Measurements from ENCODE around the gene FBN2.
A peak's percentile ranks its signal among the peaks of the same experiment; 100 is the strongest.

The FBN2 gene

DNA sequence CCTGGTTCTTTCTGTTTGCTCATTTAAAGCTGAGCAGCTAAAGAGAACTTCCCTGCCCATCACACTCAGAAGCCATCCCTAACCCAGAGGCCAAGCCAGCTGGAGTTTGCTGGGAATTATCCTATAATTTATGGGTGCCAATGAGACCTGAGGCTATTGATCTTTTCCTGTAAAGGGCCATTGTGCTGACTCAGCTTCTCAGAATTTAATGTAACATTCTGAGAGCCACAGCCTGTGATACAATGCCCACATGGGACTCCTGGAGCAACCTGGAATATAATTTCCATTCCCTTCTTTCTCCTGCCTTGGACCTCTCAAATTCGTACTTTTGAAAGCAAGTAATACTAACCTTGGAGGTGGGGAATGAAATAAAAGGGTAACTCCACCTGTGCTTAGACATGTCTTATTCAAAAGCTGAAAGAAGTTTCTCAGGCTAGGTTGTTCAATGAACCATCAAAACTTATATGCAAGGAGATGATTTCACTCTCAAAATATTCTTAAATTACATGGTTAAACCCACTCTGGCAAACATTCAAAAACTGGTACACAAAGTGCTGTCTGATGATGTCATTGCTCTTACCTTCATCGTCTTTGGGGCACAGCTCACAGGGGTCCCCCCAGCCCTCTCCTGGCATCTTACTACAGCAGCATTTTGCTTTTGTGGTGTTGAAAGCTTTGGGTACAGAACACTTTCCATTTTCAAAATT lies 247.7 kb downstream of the FBN2 start:
- no peak for DNase-seq

DNA sequence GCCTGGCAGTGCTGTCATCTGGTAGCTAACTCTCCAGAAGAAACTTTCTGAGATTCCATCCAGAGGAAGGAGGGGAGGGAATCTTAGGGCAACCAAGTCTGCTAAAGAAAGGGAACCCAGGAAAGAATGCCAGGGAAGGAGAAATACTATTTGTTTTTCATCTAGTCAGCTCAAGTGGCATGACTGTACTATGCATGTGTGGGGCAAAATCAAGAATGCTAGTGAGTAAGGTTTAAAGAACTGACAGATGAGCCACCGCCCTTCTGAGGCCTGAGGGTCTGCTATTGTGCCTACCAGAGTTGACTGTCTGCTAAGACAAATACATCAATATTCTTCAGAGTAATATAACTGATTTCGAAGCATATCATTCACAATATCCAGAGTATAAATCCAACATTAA lies 250.3 kb downstream of the FBN2 start:
- DNase-seq = no peak

DNA sequence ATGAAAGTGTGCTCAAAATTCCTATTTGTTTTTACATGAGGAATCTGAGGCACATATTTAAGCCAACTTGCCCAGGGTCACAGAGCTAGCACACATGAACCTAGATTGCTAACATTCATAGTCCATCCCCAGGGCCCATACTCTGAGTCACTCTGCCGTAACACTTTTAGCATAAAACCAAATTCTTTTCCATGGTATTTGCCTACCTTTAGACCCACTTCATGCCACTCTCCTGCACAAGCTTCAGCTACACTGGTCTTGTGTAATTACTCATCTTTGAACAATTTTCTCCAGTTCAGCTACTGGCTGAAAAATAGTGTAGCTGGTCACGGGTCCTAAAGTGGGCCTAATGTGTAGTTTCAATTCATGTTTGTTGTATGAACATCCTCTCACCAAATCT lies 253.8 kb downstream of the FBN2 start:
- DNase-seq = no peak

DNA sequence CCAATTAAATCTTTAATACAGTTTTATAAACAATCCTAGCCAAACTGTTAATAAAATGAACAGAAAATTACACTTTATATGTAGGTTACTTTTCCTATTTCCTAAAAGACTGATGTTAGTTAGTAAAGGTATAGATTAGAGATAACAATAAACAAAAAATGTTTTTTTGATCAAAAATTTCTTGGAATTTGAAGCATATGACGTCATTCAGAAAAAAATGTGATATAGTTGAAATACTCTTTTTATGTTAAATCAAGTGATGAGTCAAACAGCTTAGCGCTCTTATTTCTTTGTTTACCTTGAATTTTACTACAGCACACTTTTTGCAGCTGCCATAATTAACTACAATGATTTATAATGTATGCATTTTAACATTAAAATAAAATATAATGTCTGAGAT lies 258.7 kb downstream of the FBN2 start:
- no peak for DNase-seq

DNA sequence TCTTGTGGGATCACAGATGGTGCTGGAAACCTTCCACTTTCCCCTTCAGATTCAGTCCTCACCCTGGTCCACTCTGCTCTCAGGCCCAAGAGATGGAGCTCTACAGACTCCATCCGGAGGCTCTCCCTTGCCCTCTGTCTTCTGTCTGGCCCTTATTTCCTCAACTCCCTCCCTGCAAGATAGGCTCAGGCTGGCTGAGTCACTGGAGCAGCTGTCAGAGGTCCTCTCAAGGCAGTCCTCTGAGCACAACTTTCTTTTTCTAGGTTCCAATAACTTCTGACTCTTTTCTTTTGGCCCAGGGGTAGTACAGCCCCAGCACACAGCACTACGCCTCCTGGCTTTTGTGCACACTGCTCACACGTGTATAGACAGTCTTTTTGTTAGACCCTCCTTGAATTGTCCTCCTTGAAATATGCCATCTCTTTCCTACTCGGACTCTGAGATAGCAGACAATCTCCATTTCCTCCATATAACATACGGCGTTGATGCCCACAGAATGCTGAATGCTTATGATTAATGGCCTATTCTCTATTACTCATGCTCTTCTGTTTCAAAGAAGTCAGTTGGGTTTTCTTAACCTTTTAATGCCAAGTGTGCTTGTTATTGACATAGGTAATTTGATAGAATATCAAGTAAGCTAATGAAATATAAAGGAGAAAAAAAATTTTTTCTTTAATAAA lies 261.4 kb downstream of the FBN2 start:
- DNase-seq = no peak

- DNase-seq = no peak
These were observed 263.6 kb downstream of the FBN2 start for GRCh38 chr5:128274441-128274840.

- no peak for DNase-seq
These were observed 264.3 kb downstream of the FBN2 start for GRCh38 chr5:128273736-128274135.

DNA sequence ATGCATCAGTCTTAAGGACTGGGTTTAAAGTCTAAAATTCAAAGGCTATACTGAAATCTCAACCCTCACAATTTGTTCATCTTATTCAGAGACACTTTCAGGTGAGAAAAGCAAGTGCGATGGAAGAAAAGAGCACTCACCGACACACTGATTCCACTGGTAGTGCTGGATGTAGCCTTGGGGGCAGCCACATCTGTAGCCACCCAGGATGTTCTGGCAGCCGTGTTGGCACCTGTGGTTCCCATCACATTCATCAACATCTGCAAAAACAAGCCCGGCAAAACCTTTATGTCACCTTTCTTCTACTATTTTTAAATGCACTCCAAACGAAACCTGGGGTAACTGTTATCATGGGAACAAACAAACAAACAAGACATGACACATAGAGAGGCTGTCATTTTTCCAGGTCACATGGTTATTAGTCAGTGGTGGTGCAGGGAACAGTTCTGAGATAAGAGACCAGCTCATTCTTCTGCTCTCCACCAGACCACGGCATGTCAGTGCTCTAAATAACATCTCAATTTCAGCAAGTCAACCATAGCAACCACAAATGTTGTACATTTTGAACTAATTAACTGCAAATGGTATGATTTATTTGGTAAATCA lies 266.1 kb downstream of the FBN2 start:
- DNase-seq = no peak

GRCh38 chr5:128271071-128271470 lies 267.0 kb downstream of the FBN2 start:
- DNase-seq = no peak

- DNase-seq = no peak
These were observed 273.3 kb downstream of the FBN2 start for GRCh38 chr5:128264564-128265360.

DNA sequence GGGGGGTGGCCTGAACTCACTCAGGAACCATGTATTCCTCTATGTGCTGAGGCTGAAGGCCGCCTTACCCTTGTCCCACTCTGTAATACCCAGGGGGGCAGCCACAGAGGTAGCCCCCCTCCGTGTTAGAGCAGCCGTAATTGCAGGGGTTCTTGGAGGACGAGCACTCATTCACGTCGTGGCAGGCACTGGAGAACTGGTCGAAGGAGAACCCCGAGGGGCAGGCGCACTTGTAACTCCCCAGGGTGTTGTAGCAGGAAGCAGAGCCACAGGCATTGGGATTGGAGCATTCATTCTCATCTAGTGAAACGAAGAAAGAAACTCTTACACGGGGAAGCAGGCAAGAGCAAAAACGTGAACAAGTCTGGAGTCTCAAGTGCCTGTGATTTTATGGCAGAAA lies 274.7 kb downstream of the FBN2 start:
- DNase-seq = no peak

GRCh38 chr5:128262911-128263310 lies 275.1 kb downstream of the FBN2 start:
- DNase-seq = peak; percentile 1

GRCh38 chr5:128259607-128260021 lies 278.4 kb downstream of the FBN2 start:
- DNase-seq = no peak

GRCh38 chr5:128258372-128258771 lies 279.7 kb downstream of the FBN2 start:
- no peak for DNase-seq

GRCh38 chr5:128257076-128257475 lies 281.0 kb downstream of the FBN2 start:
- no peak for DNase-seq

DNA sequence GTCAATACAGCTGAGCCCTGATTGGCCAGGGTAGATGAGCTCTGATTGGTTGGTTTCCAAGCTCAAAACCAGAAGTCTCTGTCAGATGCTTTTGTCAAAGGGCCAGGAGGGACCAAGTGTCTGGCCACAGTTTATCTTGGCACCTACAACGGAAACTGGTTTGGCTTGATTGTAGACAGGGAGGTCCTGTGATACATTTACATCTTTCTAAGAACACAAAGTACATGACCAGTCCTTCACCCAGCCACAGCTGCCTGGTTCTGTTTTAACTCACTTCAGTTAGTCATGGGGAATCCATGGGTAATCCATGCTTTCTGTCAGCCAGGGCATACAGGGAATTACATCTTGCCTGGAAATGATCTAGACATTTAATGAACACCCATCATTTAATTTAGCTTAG lies 283.3 kb downstream of the FBN2 start:
- DNase-seq = no peak

DNA sequence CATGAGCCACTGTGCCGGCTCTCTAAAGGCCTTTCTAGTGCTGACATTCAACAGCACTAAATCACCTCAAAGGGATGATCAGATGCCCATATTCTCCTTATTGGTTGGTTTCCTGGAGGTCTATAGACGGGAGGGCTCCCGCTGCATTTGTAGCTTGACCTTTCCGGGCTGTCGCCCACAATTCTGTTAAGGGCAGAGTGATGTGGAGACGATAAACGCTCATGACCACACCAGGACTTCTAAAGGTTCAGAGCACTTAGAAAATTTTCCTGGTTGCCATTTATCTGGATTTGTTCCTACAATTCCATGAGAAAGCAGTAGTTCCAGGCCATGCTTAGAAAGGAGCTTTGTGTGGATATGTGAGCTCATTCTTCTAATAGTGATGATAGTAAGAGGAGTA lies 284.2 kb downstream of the FBN2 start:
- no peak for DNase-seq

DNA sequence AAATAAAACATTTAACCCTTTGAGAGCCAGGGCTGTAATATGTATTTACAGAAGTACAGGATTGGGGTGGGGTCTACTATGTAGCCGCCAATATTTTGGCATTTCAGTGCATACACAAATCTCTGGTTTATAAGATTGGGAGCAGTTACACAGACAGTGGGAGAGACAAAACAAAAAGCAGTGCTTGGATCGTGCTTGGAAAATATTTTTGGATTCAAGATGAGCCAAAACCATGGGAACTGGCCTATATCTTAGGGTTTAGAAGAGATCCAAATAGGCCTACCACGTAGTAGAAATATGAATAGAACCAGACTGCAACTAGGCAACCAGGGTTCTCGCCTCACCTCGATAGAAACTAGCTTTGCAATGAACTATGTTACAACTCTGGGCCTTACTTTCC lies 284.9 kb downstream of the FBN2 start:
- DNase-seq = no peak

- no peak for DNase-seq
These were observed 285.3 kb downstream of the FBN2 start for GRCh38 chr5:128252756-128253155.

- no peak for DNase-seq
These were observed 285.8 kb downstream of the FBN2 start for GRCh38 chr5:128252196-128252595.

DNA sequence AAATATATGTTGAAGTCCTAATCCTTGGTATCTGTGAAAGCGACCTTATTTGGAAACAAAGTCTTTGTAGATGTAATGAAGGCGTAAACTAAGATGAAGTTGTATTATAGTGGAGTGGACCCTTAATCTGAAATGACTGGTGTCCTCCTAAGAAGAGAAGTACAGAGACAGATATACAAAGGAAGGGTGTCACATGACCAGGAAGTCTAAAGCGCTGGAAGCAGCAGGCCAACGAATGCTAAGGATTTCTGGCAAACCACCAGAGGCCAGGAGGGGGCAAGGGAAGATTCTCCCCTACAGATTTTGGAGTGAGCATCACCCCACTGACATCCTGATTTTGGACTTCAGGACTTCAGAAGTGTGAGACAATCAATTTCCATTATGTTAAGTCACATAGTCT lies 292.1 kb downstream of the FBN2 start:
- no peak for DNase-seq

DNA sequence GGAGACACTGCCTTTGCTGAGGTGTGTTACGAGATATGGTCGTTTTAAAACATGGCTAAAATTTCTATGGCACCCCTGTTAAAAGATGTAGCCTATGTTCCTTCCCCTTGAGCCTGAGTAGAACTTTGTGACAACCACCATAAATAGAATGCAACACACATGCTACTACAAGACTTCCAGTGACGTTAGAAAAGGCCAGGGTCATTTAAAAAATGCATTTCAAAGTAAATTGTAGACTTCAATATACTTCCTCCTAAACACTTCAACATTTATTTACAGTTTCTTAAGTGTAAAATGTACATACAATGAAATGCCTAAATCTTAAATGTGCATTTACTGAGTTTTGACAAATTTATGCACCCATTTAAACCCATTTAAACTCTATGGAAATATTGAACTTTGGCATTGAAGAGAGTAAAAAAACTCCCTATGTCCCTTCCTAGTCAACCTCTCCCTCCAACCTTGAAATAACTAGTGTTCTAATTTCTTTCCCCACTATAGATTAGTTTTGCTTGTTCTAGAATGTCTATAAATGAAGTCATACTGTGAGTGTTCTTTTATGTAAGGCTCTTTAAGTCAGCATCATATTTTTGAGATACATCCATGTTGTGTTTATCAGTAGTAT lies 294.0 kb downstream of the FBN2 start:
- DNase-seq = no peak

DNA sequence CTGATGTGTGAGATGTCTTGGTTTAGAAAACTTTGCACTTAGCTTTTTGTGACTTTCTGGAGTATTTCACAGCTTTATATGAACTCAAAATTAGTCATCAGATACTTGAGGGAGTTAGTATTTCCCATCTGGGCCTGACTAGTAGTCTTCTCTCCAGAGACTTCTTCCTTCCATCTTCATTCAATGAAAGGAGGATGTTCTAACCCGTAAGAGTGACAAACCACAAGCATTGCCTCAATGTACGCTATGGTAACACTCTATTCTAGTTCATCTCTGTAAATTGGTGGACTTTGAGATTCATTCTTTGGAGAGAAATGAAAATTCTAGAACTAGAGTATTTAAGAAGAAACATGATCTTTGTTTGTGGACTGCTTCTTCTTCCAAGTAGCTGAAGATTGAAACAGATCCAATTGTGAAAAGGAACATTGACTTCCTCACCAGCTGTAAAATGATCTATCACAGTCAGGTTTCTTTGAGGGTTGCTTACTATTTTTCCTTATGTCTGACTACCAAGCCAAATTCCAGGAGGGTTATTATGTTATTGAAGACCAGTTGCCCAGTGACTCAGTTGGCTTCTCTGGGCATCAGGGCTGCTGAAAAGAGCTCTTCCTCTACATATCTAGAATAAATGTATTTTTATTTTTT lies 296.9 kb downstream of the FBN2 start:
- no peak for DNase-seq

All from DMS79 treated with DMSO at 0.1 percent for 48 hours (cell line).